H1 (cell line): ENCODE results near the gene MMP25. TPM values are rescaled to one million over a fixed set of nuclear protein-coding genes. Genes with fewer than 3 reads are reported as not detected.

ENCODE experiments used
- CTCF ChIA-PET: fragments of 300-600 bp; sonication (Branson Sonifier 250); formaldehyde crosslinking; loops from one replicate; lab custom pipeline; 2021; ENCODE audit not compliant: partially characterized antibody; lab: Charles Lee
- POLR2A ChIA-PET: fragments of 300-600 bp; sonication (Branson Sonifier 250); formaldehyde crosslinking; loops from one replicate; lab custom pipeline; 2021; ENCODE audit warnings: inconsistent platforms; ENCODE audit not compliant: partially characterized antibody; lab: Charles Lee
- DNase-seq, 2 experiments: peaks; one replicate each; pipeline versions ENCODE4 v3.0.0 to v3.0.0-alpha.2; 2010 to 2022; ENCODE audit warnings: low spot score in 2 of 2, low read depth in 1 of 2, mixed read lengths in 1 of 2
- FAIRE-seq: peaks from 2 replicates; lab custom pipeline; 2011; peaks lifted over from hg19 to GRCh38; lab: Jason Lieb, UNC
- H2AFZ ChIP-seq: 2 replicates; pipeline ENCODE4 v1.8.1; 2012; ENCODE audit warnings: low read length, inconsistent platforms
- H2AK5ac ChIP-seq: 2 replicates; pipeline ENCODE4 v1.6.1; 2013; ENCODE audit warnings: low read depth, low read length
- H2BK120ac ChIP-seq: replicated peaks from 2 replicates; pipeline ENCODE3; 2013; ENCODE audit warnings: low read depth, low read length, inconsistent platforms
- H2BK12ac ChIP-seq: 2 replicates; pipeline ENCODE4 v1.6.1; 2013; ENCODE audit warnings: low read depth, low read length
- H2BK15ac ChIP-seq: 2 replicates; pipeline ENCODE4 v1.6.1; 2013; ENCODE audit warnings: low read length
- H2BK20ac ChIP-seq: 2 replicates; pipeline ENCODE4 v1.6.1; 2013; ENCODE audit warnings: low read length
- H2BK5ac ChIP-seq: 2 replicates; pipeline ENCODE4 v1.6.1; 2013; ENCODE audit warnings: low read depth, low read length
- H3K14ac ChIP-seq: 2 replicates; pipeline ENCODE4 v1.6.1; 2013; ENCODE audit warnings: inconsistent platforms; ENCODE audit not compliant: insufficient read length
- H3K18ac ChIP-seq: 2 replicates; pipeline ENCODE4 v1.6.1; 2013; ENCODE audit warnings: low read length; ENCODE audit errors: extremely low read depth
- H3K23ac ChIP-seq: 2 replicates; pipeline ENCODE4 v1.6.1; 2013; ENCODE audit warnings: inconsistent platforms; ENCODE audit not compliant: insufficient read length
- H3K23me2 ChIP-seq: 2 replicates; pipeline ENCODE4 v1.6.1; 2013; ENCODE audit warnings: low read depth, low read length
- H3K27ac ChIP-seq: 2 replicates; pipeline ENCODE4 v1.6.1; 2011; ENCODE audit warnings: low read depth, low read length, inconsistent platforms
- H3K27me3 ChIP-seq, 4 experiments: replicated peaks in 1 of 4; 1 replicate in 1 of 4; 2 replicates in 3 of 4; pipeline versions ENCODE4 v1.6.1 to v1.8.1; 2011 to 2013; ENCODE audit warnings: low read length in 3 of 4, mild to moderate bottlenecking in 3 of 4, inconsistent platforms in 2 of 4, mixed read lengths in 2 of 4, moderate library complexity in 1 of 4; ENCODE audit not compliant: control insufficient read depth in 3 of 4, insufficient read depth in 3 of 4; ENCODE audit errors: extremely low read depth in 1 of 4
- H3K36me3 ChIP-seq, 4 experiments: 2 replicates each; pipeline versions ENCODE4 v1.6.1 to v1.8.1; 2011 to 2013; ENCODE audit warnings: mild to moderate bottlenecking in 4 of 4, low read length in 3 of 4, moderate library complexity in 2 of 4, control low read depth in 1 of 4, inconsistent platforms in 1 of 4; ENCODE audit not compliant: insufficient read depth in 4 of 4, control insufficient read depth in 2 of 4
- H3K4ac ChIP-seq: replicated peaks from 2 replicates; pipeline ENCODE3; 2013; ENCODE audit warnings: low read length, low read depth, mixed read lengths, inconsistent platforms; ENCODE audit not compliant: insufficient read length
- H3K4me1 ChIP-seq, 4 experiments: replicated peaks in 1 of 4; 1 replicate in 1 of 4; 2 replicates in 3 of 4; pipeline versions ENCODE4 v1.6.1 to v1.8.1; 2011 to 2013; ENCODE audit warnings: low read length in 3 of 4, inconsistent platforms in 2 of 4, mixed read lengths in 1 of 4; ENCODE audit not compliant: insufficient read depth in 4 of 4, control insufficient read depth in 3 of 4
- H3K4me2 ChIP-seq, 2 experiments: 2 replicates each; pipeline versions ENCODE4 v1.6.1 to v1.8.1; 2011 to 2013; ENCODE audit warnings: low read depth in 2 of 2, low read length in 2 of 2, control low read depth in 1 of 2, inconsistent platforms in 1 of 2, mild to moderate bottlenecking in 1 of 2; ENCODE audit not compliant: insufficient read depth in 1 of 2
- H3K4me3 ChIP-seq, 4 experiments: fragments of 200-600, 300-600 bp in 1 of 4; sonication (generic), shearing (Covaris generic), sonication (Bioruptor Twin) in 1 of 4; 2 replicates each; pipeline versions ENCODE4 v1.5.1 to v1.8.1; 2011 to 2016; ENCODE audit warnings: low read length in 4 of 4, low read depth in 3 of 4, control low read depth in 2 of 4, inconsistent platforms in 2 of 4, mild to moderate bottlenecking in 2 of 4, mixed read lengths in 1 of 4, moderate library complexity in 1 of 4; ENCODE audit not compliant: insufficient read depth in 2 of 4; ENCODE audit errors: extremely low read depth in 1 of 4
- H3K56ac ChIP-seq: replicated peaks from 2 replicates; pipeline ENCODE3; 2013; ENCODE audit warnings: low read depth, mild to moderate bottlenecking, mixed read lengths, low read length, inconsistent platforms; ENCODE audit not compliant: insufficient read length
- H3K79me1 ChIP-seq: 2 replicates; pipeline ENCODE4 v1.6.1; 2013; ENCODE audit warnings: low read depth, low read length, control low read depth
- H3K79me2 ChIP-seq, 2 experiments: 2 replicates each; pipeline versions ENCODE4 v1.6.1 to v1.8.1; 2012 to 2013; ENCODE audit warnings: low read length in 2 of 2, mild to moderate bottlenecking in 2 of 2, inconsistent platforms in 1 of 2; ENCODE audit not compliant: insufficient read depth in 2 of 2, control insufficient read depth in 1 of 2
- H3K9ac ChIP-seq, 4 experiments: replicated peaks in 1 of 4; 1 replicate in 1 of 4; 2 replicates in 3 of 4; pipeline versions ENCODE4 v1.6.1 to v1.8.1; 2011 to 2013; ENCODE audit warnings: low read depth in 3 of 4, low read length in 3 of 4, control low read depth in 2 of 4, mild to moderate bottlenecking in 2 of 4, moderate library complexity in 2 of 4, inconsistent platforms in 1 of 4; ENCODE audit errors: extremely low read depth in 1 of 4
- H3K9me3 ChIP-seq, 2 experiments: 2 replicates each; pipeline versions ENCODE4 v1.6.1 to v1.8.1; 2012 to 2013; ENCODE audit warnings: mild to moderate bottlenecking in 2 of 2, moderate library complexity in 2 of 2, control low read depth in 1 of 2, inconsistent platforms in 1 of 2, low read depth in 1 of 2, low read length in 1 of 2, mixed read lengths in 1 of 2; ENCODE audit not compliant: insufficient read depth in 2 of 2
- H4K20me1 ChIP-seq, 2 experiments: replicated peaks in 1 of 2; 2 replicates each; pipeline versions ENCODE3 to v1.8.1; 2011 to 2013; ENCODE audit warnings: inconsistent platforms in 2 of 2, low read length in 2 of 2, mild to moderate bottlenecking in 1 of 2; ENCODE audit not compliant: insufficient read depth in 2 of 2, control insufficient read depth in 1 of 2
- H4K5ac ChIP-seq: 2 replicates; pipeline ENCODE4 v1.6.1; 2013; ENCODE audit warnings: low read length, low read depth, mixed read lengths, inconsistent platforms; ENCODE audit not compliant: insufficient read length
- H4K8ac ChIP-seq: 2 replicates; pipeline ENCODE4 v1.8.0; 2013; ENCODE audit warnings: mild to moderate bottlenecking, moderate library complexity, low read length, inconsistent platforms; ENCODE audit not compliant: insufficient read depth; ENCODE audit errors: extremely low read depth
- H4K91ac ChIP-seq: replicated peaks from 2 replicates; pipeline ENCODE3; 2013; ENCODE audit warnings: low read length, mixed read lengths, inconsistent platforms; ENCODE audit not compliant: insufficient read length
- ATF2 ChIP-seq: IDR thresholded peaks from 2 replicates; pipeline ENCODE4 v1.6.1; 2012; ENCODE audit warnings: low read length, inconsistent platforms
- BCL11A ChIP-seq, 2 experiments: IDR thresholded peaks; one replicate each; pipeline ENCODE4 v1.6.1; 2011; ENCODE audit warnings: low read depth in 2 of 2, low read length in 2 of 2, mild to moderate bottlenecking in 2 of 2
- CHD2 ChIP-seq: IDR thresholded peaks from 2 replicates; pipeline ENCODE4 v1.6.1; 2012; ENCODE audit warnings: low read length, improper control_type of control experiment
- HDAC6 ChIP-seq: IDR thresholded peaks from one replicate; pipeline ENCODE4 v1.7.1; 2012; ENCODE audit warnings: low read depth, mild to moderate bottlenecking, inconsistent platforms, low read length, moderate library complexity
- RBBP5 ChIP-seq: IDR thresholded peaks from 2 replicates; pipeline ENCODE4 v1.7.1; 2012; ENCODE audit warnings: low read depth, mild to moderate bottlenecking, inconsistent platforms, low read length, moderate library complexity, borderline replicate concordance
- SAP30 ChIP-seq: fragments of 300-600 bp; sonication (generic); IDR thresholded peaks from 2 replicates; pipeline ENCODE4 v1.7.1; 2012; ENCODE audit warnings: low read length, moderate library complexity, mild to moderate bottlenecking, inconsistent platforms; ENCODE audit not compliant: insufficient read depth, insufficient replicate concordance
- SUZ12 ChIP-seq: fragments of 200-600 bp; sonication (generic); IDR thresholded peaks from 2 replicates; pipeline ENCODE4 v1.6.1; 2012; ENCODE audit warnings: mild to moderate bottlenecking, inconsistent platforms, low read length, moderate library complexity, mixed read lengths
- TCF12 ChIP-seq: IDR thresholded peaks from 2 replicates; pipeline ENCODE4 v1.6.1; 2011; ENCODE audit warnings: low read depth, mild to moderate bottlenecking, low read length
- YY1 ChIP-seq: IDR thresholded peaks from 2 replicates; pipeline ENCODE4 v1.6.1; 2011; ENCODE audit warnings: low read depth, mild to moderate bottlenecking, low read length
- WGBS, 2 experiments: shearing (Covaris generic) in 1 of 2; methylation state at CpG; one replicate each; pipeline versions ENCODE4 v1.1.6 to v1.1.7; 2013 to 2015; ENCODE audit warnings: low lambda C conversion rate in 2 of 2, mixed read lengths in 2 of 2, inconsistent platforms in 1 of 2, low coverage in 1 of 2, missing lambda C conversion rate in 1 of 2; ENCODE audit not compliant: insufficient replicate concordance in 2 of 2, insufficient coverage in 1 of 2, insufficient read length in 1 of 2; ENCODE audit errors: extremely low coverage in 1 of 2, missing lambda C conversion rate in 1 of 2; 5-methylcytosine and 5-hydroxymethylcytosine counted together
- polyA plus RNA-seq, 7 experiments: library from polyadenylated mRNA; depleted of rRNA in 3 of 7; stranded (reverse) in 5 of 7; unstranded in 2 of 7; fragments of >200 nt in 5 of 7; fragments of 200-250 nt in 2 of 7; gene quantifications; 1 replicate in 5 of 7; 2 replicates in 1 of 7; 4 replicates in 1 of 7; pipeline versions ENCODE4 v1.2.1 to v1.2.3, GENCODE V29; 2011 to 2013; ENCODE audit warnings: missing spikeins in 2 of 7, mixed read lengths in 2 of 7
- total RNA-seq: library from RNA; stranded (reverse); fragmentation: NEBNext Ultra II Directional; extraction: Animal tissue kit (Norgen Biotek cat#: 25700); gene quantifications from 2 replicates; pipeline ENCODE4 v1.2.1, GENCODE V29; 2021

MMP25 gene
- total and polyA plus RNA-seq, 2 of the 8 experiments (the other 6 are each of a cell fraction or from before 2014, with no cell fraction given) = 7.7 to 26.7 TPM

- no peak overlapping the region for H3K27ac ChIP-seq
- ChIA-PET CTCF (interaction anchor here (0.7 to 8.3 kb wide), 21 partner anchors 10 to 85 kb away, joined by 3 to 88 read pairs (median 9); partner anchors contain the start of genes MMP25 and ZSCAN10), POLR2A (interaction anchor here (0.9 to 12.7 kb wide), 21 partner anchors 10 to 93 kb away, joined by 3 to 140 read pairs (median 6); partner anchors contain the start of genes CLDN6, HCFC1R1, MMP25 and THOC6)
- peaks cover 7% of the 10 kb centered on the region in 2 experiments for H4K20me1 ChIP-seq
- no peak for FAIRE-seq
- H4K91ac ChIP-seq = no peak overlapping the region
- peak overlapping the region; percentile 49 to 85 for H3K4me2 ChIP-seq
- H3K14ac ChIP-seq = no peak overlapping the region
- H3K9ac ChIP-seq = peak overlapping the region in 1 of 4 experiments; percentile 58; a peak in 1 of 7 replicates
- no peak for DNase-seq
- WGBS, 2 experiments = 94% methylated on average over 19 of the region's 22 CpGs; no CpG with 5 or more reads in 1 of the 2 experiments
- H3K23ac ChIP-seq = no peak overlapping the region
- no peaks in the 10 kb centered on the region; a peak in 1 of 7 replicates for H3K27me3 ChIP-seq
- H3K23me2 ChIP-seq = peaks cover 6% of the 10 kb centered on the region; the same call in 1 of the 2 replicates
- H3K4ac ChIP-seq = no peak overlapping the region
- peak overlapping the region; percentile 39 to 86 (median 67) for H3K4me3 ChIP-seq
- no peak overlapping the region for H2BK20ac ChIP-seq
- no peak overlapping the region for H3K56ac ChIP-seq
- H3K4me1 ChIP-seq = peaks cover 5 to 17% (median 6%) of the 10 kb centered on the region in 4 experiments; a peak in 6 of 7 replicates
- no peaks in the 10 kb centered on the region for H3K79me2 ChIP-seq
- H2BK15ac ChIP-seq = no peak overlapping the region
- no peaks in the 10 kb centered on the region; a peak in 1 of 8 replicates for H3K36me3 ChIP-seq
- H2AFZ ChIP-seq = no peak overlapping the region
- no peak overlapping the region for H2AK5ac ChIP-seq
- no peaks in the 10 kb centered on the region for H3K79me1 ChIP-seq
- no peaks in the 10 kb centered on the region for H3K9me3 ChIP-seq
- no peak overlapping the region for H2BK12ac ChIP-seq
- H4K5ac ChIP-seq = no peak overlapping the region
- H2BK120ac ChIP-seq = no peak overlapping the region
- H4K8ac ChIP-seq = no peak overlapping the region
- H3K18ac ChIP-seq = no peak overlapping the region
- no peak overlapping the region for H2BK5ac ChIP-seq
- TF ChIP-seq HDAC6 (no peak), ATF2 (no peak), TCF12 (no peak), YY1 (no peak), BCL11A (IDR thresholded peaks at IDR 0.05; ENCODE audit: low read depth in 2 of 2, low read length in 2 of 2) (no peak), RBBP5 (no peak), CHD2 (no peak), SAP30 (no peak), SUZ12 (no peak)
These were observed 11.1 kb downstream of the MMP25 start for GRCh38 chr16:3057181-3058138.
